AG09319 (cell line): Measurements from ENCODE around the gene OGFOD3.

Experiments
- DNase-seq: peaks from one replicate; pipeline ENCODE4 v3.0.0-alpha.2; 2010; ENCODE audit warnings: low read depth; ENCODE audit errors: extremely low read depth
- CTCF ChIP-seq: IDR thresholded peaks from 2 replicates; pipeline ENCODE4 v1.5.1; 2011; ENCODE audit warnings: low read depth, mild to moderate bottlenecking, inconsistent platforms, low read length, moderate library complexity

OGFOD3 gene

GRCh38 chr17:82406131-82406671 is 12.2 kb downstream of the OGFOD3 start:
- no peak for DNase-seq
- no peak for TF ChIP-seq CTCF

DNA sequence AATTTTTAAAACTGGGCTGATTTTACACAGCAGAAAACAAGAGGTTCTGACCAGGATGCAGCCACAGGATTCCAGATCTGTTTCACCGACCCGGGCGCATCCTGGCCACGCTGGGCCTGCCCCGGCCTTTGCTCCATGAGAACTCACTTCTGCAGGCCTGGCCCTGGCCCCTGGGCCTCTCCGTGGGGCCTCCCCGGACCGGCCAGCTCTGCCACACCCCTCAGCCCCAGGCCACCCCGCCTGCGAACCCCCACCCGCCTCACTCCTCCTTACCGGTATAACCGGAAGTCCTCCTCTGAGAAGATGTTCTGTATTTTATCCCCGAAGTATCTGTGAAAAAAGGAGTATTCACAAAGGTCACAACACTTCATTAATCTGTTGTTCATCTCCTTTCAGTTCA is 13.3 kb downstream of the OGFOD3 start:
- DNase-seq: no peak
- TF ChIP-seq CTCF: no peak

GRCh38 chr17:82403662-82404660 is 14.4 kb downstream of the OGFOD3 start:
- no peak for TF ChIP-seq CTCF
- no peak for DNase-seq

- no peak for DNase-seq
- TF ChIP-seq CTCF: no peak
Observed at GRCh38 chr17:82402865-82403264, 15.5 kb downstream of the OGFOD3 start.

GRCh38 chr17:82400830-82401229 is 17.6 kb downstream of the OGFOD3 start:
- TF ChIP-seq CTCF: no peak
- DNase-seq: no peak

DNA sequence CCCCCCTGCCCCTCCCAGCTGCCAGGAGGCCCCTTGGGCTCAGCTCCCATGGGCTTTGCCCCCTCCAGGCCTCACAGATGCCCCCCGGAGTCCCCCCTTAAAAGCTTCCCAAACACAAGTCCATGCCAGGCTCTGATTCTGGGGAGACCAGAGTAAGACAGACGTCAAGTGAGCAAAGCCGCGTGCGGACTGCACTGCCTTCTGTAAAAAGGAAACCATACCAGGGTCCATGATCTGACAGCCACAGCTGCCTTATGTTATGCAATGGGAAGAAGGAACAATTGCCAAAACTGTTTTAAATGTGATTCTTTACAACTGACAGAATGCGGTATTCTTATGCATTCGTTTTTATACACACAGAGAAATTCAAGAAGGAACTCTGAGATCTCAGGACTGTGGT is 18.2 kb downstream of the OGFOD3 start:
- no peak for TF ChIP-seq CTCF
- DNase-seq: no peak

GRCh38 chr17:82399601-82400101 is 18.7 kb downstream of the OGFOD3 start:
- DNase-seq: no peak
- no peak for TF ChIP-seq CTCF
